NCI-H1092 treated with DMSO at 0.1 percent for 48 hours (cell line): Measurements from ENCODE around the gene CYP3A5.

Experiments used
- DNase-seq: peaks from one replicate; lab custom pipeline; 2025; lab: John Stamatoyannopoulos, UW

CYP3A5 gene

GRCh38 chr7:99615989-99616358, 63.8 kb downstream of the CYP3A5 start:
- DNase-seq = no peak

GRCh38 chr7:99614495-99614894, 65.3 kb downstream of the CYP3A5 start:
- no peak for DNase-seq

GRCh38 chr7:99607548-99607947, 72.2 kb downstream of the CYP3A5 start:
- no peak for DNase-seq

- DNase-seq = no peak
These were observed 73.3 kb downstream of the CYP3A5 start for GRCh38 chr7:99606531-99606930.

- DNase-seq = no peak
These were observed 74.3 kb downstream of the CYP3A5 start for GRCh38 chr7:99605527-99605926.

- DNase-seq = no peak
These were observed 78.0 kb downstream of the CYP3A5 start for GRCh38 chr7:99601656-99602310.

- DNase-seq = no peak
These were observed 80.0 kb downstream of the CYP3A5 start for GRCh38 chr7:99599836-99600235.
